RWPE2 (cell line): ENCODE data around the gene LIN7A.
A peak's percentile ranks its signal among the peaks of the same experiment; 100 is the strongest.

Experiments
- ATAC-seq: fragments of 200-7000 bp; cut with Tn5 transposase; 3 replicates; pipeline ENCODE4 v1.9.1; 2021; ENCODE audit warnings: low read depth
- DNase-seq: peaks from one replicate; pipeline ENCODE4 v3.0.0-alpha.2; 2020; ENCODE audit warnings: low spot score
- H3K27ac ChIP-seq: fragments of 450-650 bp; 2 replicates; pipeline ENCODE4 v1.5.1; 2017; ENCODE audit warnings: mild to moderate bottlenecking; ENCODE audit not compliant: poor library complexity, severe bottlenecking
- H3K27me3 ChIP-seq: fragments of 250-450 bp; sonication (Bioruptor Pico); 2 replicates; pipeline ENCODE4 v1.5.1; 2021; ENCODE audit warnings: mild to moderate bottlenecking, moderate library complexity; ENCODE audit not compliant: insufficient read depth, poor library complexity, severe bottlenecking
- H3K36me3 ChIP-seq: fragments of 250-450 bp; sonication (Bioruptor Pico); 2 replicates; pipeline ENCODE4 v1.5.1; 2020; ENCODE audit warnings: low read depth, mild to moderate bottlenecking, moderate library complexity
- H3K4me1 ChIP-seq: fragments of 250-450 bp; sonication (Bioruptor Pico); 2 replicates; pipeline ENCODE4 v1.5.1; 2021; ENCODE audit warnings: mild to moderate bottlenecking, moderate library complexity; ENCODE audit not compliant: insufficient read depth, poor library complexity, severe bottlenecking
- H3K4me3 ChIP-seq: fragments of 250-450 bp; sonication (Bioruptor Pico); 2 replicates; pipeline ENCODE4 v1.5.1; 2021; ENCODE audit warnings: mild to moderate bottlenecking, moderate library complexity; ENCODE audit not compliant: severe bottlenecking
- H3K9me3 ChIP-seq: fragments of 250-450 bp; sonication (Bioruptor Pico); 2 replicates; pipeline ENCODE4 v1.5.1; 2021; ENCODE audit warnings: mild to moderate bottlenecking, moderate library complexity; ENCODE audit not compliant: severe bottlenecking
- TF ChIP-seq, protein P1 (sequence below): fragments of 450-650 bp; IDR thresholded peaks from one replicate; pipeline ENCODE4 v1.5.1; 2017; ENCODE audit warnings: mild to moderate bottlenecking, moderate library complexity; ENCODE audit not compliant: poor library complexity, severe bottlenecking

LIN7A gene

DNA sequence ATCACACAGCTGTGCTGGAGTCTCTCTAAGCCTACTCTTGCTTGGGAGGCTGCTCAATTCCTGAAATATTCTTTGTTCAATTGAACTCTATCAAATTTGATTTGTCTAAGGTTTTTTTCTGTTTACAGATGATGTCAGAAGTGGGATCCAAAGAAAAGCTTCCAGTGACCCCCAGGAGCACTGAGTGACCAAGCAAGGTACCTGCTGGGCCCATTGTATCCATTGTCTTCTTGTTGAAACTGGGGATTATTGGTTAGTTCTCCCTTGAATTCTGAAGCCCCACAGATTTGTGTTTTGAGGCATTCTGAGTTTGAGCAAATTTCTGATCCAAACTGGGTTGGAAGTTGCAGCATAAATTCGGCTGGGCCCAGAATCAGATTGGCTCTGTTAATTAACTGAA, 156.4 kb downstream of the LIN7A start:
- Histone ChIP-seq H3K27ac (no peak overlapping the region), H3K4me1 (peaks cover 12% of the 10 kb centered on the region), H3K4me3 (no peak overlapping the region), H3K9me3 (no peaks in the 10 kb centered on the region), H3K27me3 (no peaks in the 10 kb centered on the region), H3K36me3 (no peaks in the 10 kb centered on the region)
- ATAC-seq (no peak), DNase-seq (no peak)
- TF ChIP-seq, protein P1, sequence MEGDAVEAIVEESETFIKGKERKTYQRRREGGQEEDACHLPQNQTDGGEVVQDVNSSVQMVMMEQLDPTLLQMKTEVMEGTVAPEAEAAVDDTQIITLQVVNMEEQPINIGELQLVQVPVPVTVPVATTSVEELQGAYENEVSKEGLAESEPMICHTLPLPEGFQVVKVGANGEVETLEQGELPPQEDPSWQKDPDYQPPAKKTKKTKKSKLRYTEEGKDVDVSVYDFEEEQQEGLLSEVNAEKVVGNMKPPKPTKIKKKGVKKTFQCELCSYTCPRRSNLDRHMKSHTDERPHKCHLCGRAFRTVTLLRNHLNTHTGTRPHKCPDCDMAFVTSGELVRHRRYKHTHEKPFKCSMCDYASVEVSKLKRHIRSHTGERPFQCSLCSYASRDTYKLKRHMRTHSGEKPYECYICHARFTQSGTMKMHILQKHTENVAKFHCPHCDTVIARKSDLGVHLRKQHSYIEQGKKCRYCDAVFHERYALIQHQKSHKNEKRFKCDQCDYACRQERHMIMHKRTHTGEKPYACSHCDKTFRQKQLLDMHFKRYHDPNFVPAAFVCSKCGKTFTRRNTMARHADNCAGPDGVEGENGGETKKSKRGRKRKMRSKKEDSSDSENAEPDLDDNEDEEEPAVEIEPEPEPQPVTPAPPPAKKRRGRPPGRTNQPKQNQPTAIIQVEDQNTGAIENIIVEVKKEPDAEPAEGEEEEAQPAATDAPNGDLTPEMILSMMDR, result no peak

DNA sequence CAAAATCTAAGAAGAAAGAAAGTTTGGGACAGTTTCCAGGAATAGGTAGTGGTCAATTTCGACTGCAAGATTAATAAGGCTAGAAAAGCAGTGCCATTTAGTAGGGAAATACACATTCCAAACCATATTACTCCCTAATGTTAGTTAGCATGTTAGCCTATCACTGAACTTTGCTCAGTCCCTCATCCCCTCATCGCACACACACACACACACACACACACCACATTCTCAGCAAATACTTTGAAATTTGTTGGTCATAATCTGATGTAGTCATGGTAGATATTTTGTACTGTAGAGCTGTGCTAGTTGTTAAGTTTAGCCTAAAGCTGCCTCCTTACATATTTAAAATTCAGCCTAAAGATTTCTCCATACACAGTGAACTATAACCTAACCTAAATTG, 157.0 kb downstream of the LIN7A start:
- no peak overlapping the region for H3K27ac ChIP-seq

DNA sequence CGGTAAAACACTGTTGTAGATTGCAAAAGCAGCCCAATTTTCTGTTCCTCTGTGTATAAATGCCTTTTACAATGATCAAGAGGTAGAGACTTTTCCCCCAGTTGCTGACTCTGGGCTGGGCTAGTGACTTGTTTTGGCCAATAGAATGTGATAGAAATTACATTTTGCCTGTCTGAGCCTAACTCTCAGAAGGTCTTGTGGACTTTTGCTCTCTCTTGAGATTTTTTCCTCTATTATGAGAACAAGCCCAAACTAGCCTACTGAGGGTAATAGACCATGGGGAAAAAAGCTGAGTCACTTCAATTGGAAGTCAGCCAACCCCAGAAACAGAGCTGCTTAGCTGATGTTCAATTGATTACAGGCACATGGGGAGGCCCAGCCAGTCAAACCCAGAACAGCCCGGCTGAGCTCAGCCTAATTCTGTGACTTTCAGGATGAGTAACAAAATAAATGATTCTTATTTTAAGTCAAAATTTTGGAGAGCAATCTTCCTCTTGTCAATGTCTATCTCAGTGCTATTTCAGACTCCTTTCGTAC, 159.7 kb downstream of the LIN7A start:
- Histone ChIP-seq H3K27ac (peak overlapping the region; percentile 61), H3K9me3 (no peaks in the 10 kb centered on the region), H3K4me1 (peaks cover 12% of the 10 kb centered on the region), H3K4me3 (no peak overlapping the region), H3K36me3 (no peaks in the 10 kb centered on the region), H3K27me3 (no peaks in the 10 kb centered on the region)
- TF ChIP-seq, protein P1, result no peak
- ATAC-seq (peak; percentile 98), DNase-seq (peak; percentile 60)

More for the DNA sequence above, 157.0 kb downstream of the LIN7A start:
- no peak overlapping the region for H3K4me3 ChIP-seq
- H3K9me3 ChIP-seq, result no peaks in the 10 kb centered on the region
- TF ChIP-seq, protein P1, result no peak
- DNase-seq (no peak), ATAC-seq (no peak)
- H3K27me3 ChIP-seq, result no peaks in the 10 kb centered on the region
- H3K36me3 ChIP-seq, result no peaks in the 10 kb centered on the region
- peaks cover 12% of the 10 kb centered on the region for H3K4me1 ChIP-seq

DNA sequence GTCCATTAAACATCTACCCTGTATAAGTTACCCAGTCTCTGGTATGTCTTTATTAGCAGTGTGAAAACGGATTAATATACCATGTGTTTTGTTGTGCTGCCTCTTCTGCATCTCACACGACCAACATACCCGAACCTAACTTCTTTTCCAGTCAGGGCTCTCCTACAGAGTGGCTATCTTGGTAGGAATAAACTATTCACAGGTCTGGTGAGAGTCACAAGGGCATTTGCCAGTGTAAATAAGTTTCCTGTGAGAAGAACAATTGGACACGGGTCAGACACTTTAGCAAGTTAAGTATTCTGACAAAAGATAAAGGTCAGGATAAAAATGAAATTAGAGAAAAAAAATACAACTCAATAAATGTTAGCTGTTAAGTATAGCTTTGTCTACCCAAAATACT, 160.1 kb downstream of the LIN7A start:
- H3K27ac ChIP-seq, result peak overlapping the region; percentile 61
- H3K36me3 ChIP-seq, result no peaks in the 10 kb centered on the region
- peaks cover 12% of the 10 kb centered on the region for H3K4me1 ChIP-seq
- no peak; the same call in 2 of the 3 replicates for ATAC-seq
- no peaks in the 10 kb centered on the region for H3K27me3 ChIP-seq
- DNase-seq, result no peak
- no peak overlapping the region for H3K4me3 ChIP-seq
- H3K9me3 ChIP-seq, result no peaks in the 10 kb centered on the region
- TF ChIP-seq, protein P1, result no peak

DNA sequence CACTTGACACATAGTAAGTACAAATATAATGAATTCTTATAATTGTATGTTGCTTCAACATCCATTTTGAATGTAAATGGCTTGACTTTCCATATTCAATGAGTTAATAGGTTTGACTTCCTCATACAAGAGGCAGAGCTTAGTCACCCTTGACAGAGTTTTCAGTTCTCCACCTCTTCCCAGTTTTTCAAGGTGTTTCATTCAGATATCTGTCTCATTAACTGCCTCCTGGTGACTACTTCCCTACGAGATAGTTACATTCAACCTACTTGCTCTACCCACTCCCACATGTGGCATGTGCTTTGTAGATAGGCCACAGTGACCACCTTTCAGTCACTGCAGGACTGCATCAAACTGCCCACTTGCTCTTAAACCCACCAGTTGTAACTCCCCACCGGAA, 161.0 kb downstream of the LIN7A start:
- DNase-seq, result no peak
- TF ChIP-seq, protein P1, result no peak
- Histone ChIP-seq H3K4me1 (peaks cover 12% of the 10 kb centered on the region), H3K27ac (peak overlapping the region; percentile 61), H3K36me3 (no peaks in the 10 kb centered on the region), H3K27me3 (no peaks in the 10 kb centered on the region), H3K9me3 (no peaks in the 10 kb centered on the region), H3K4me3 (no peak overlapping the region)
- no peak for ATAC-seq
